GM19099 (cell line): ENCODE data around the gene ZNF511.

Source experiments
- POLR2A ChIP-seq: IDR thresholded peaks from 3 replicates; pipeline ENCODE4 v1.6.1; 2011; ENCODE audit warnings: low read depth; ENCODE audit not compliant: insufficient read length; ENCODE audit errors: extremely low read depth

The ZNF511 gene

GRCh38 chr10:133299224-133299623 is 9.5 kb upstream of the ZNF511 start:
- no peak for TF ChIP-seq POLR2A

- no peak for TF ChIP-seq POLR2A
Measured at GRCh38 chr10:133299738-133300137, 9.0 kb upstream of the ZNF511 start.

GRCh38 chr10:133302230-133302629 is 6.5 kb upstream of the ZNF511 start:
- TF ChIP-seq POLR2A, result no peak

- TF ChIP-seq POLR2A, result no peak
Measured at GRCh38 chr10:133303206-133303605, 5.5 kb upstream of the ZNF511 start.

- TF ChIP-seq POLR2A, result no peak
Measured at GRCh38 chr10:133306097-133306476, 2.6 kb upstream of the ZNF511 start.

GRCh38 chr10:133306941-133307379 is 1.8 kb upstream of the ZNF511 start:
- no peak for TF ChIP-seq POLR2A

- no peak for TF ChIP-seq POLR2A
Measured at GRCh38 chr10:133307776-133308420, 816 bp upstream of the ZNF511 start.

- TF ChIP-seq POLR2A, result no peak
Measured at GRCh38 chr10:133309100-133309719, 496 bp downstream of the ZNF511 start.

- TF ChIP-seq POLR2A, result no peak
Measured at GRCh38 chr10:133309720-133310398, 1.1 kb downstream of the ZNF511 start.

- TF ChIP-seq POLR2A, result no peak
Measured at GRCh38 chr10:133310399-133310755, 1.7 kb downstream of the ZNF511 start.

- TF ChIP-seq POLR2A, result no peak
Measured at GRCh38 chr10:133310789-133311188, 2.1 kb downstream of the ZNF511 start.

- TF ChIP-seq POLR2A, result no peak
Measured at GRCh38 chr10:133311570-133311969, 2.9 kb downstream of the ZNF511 start.

GRCh38 chr10:133312016-133312768 is 3.5 kb downstream of the ZNF511 start:
- no peak for TF ChIP-seq POLR2A

- no peak for TF ChIP-seq POLR2A
Measured at GRCh38 chr10:133312769-133313145, 4.0 kb downstream of the ZNF511 start.

GRCh38 chr10:133313192-133313591 is 4.5 kb downstream of the ZNF511 start:
- TF ChIP-seq POLR2A, result no peak
